ENCODE data around the gene RAB28.

RAB28 gene

GRCh38 chr4:13384055-13384454 lies 100.1 kb downstream of the RAB28 start:
- no peak overlapping the region for H3K4me3 ChIP-seq (replicated peaks in 1 of 2; ENCODE audit: low read depth in 2 of 2, low read length in 2 of 2)
- DNase-seq (ENCODE audit: low read depth in 2 of 2): no peak
- no peak for TF ChIP-seq CTCF (IDR thresholded peaks at IDR 0.05; ENCODE audit: low read depth, low read length)

- DNase-seq (ENCODE audit: low read depth in 2 of 2): no peak
Measured at GRCh38 chr4:13378973-13379759, 105.0 kb downstream of the RAB28 start.

GRCh38 chr4:13371048-13371447 lies 113.1 kb downstream of the RAB28 start:
- no peak for DNase-seq (ENCODE audit: low read depth in 2 of 2)
- H3K4me3 ChIP-seq (replicated peaks in 1 of 2; ENCODE audit: low read depth in 2 of 2, low read length in 2 of 2): no peak overlapping the region
- no peak for TF ChIP-seq CTCF (IDR thresholded peaks at IDR 0.05; ENCODE audit: low read depth, low read length)

More at GRCh38 chr4:13378973-13379759, 105.0 kb downstream of the RAB28 start:
- no peak for TF ChIP-seq CTCF (IDR thresholded peaks at IDR 0.05; ENCODE audit: low read depth, low read length)
- no peak overlapping the region for H3K4me3 ChIP-seq (replicated peaks in 1 of 2; ENCODE audit: low read depth in 2 of 2, low read length in 2 of 2)

- H3K4me3 ChIP-seq (replicated peaks in 1 of 2; ENCODE audit: low read depth in 2 of 2, low read length in 2 of 2): no peak overlapping the region
- DNase-seq (ENCODE audit: low read depth in 2 of 2): peak in 1 of 2 donors; percentile 20
- TF ChIP-seq CTCF (IDR thresholded peaks at IDR 0.05; ENCODE audit: low read depth, low read length): no peak
Measured at GRCh38 chr4:13368217-13368616, 115.9 kb downstream of the RAB28 start.

GRCh38 chr4:13367691-13368090 lies 116.4 kb downstream of the RAB28 start:
- DNase-seq (ENCODE audit: low read depth in 2 of 2): no peak
- TF ChIP-seq CTCF (IDR thresholded peaks at IDR 0.05; ENCODE audit: low read depth, low read length): no peak
- no peak overlapping the region for H3K4me3 ChIP-seq (replicated peaks in 1 of 2; ENCODE audit: low read depth in 2 of 2, low read length in 2 of 2)

- H3K4me3 ChIP-seq (replicated peaks in 1 of 2; ENCODE audit: low read depth in 2 of 2, low read length in 2 of 2): no peak overlapping the region
- DNase-seq (ENCODE audit: low read depth in 2 of 2): no peak
- no peak for TF ChIP-seq CTCF (IDR thresholded peaks at IDR 0.05; ENCODE audit: low read depth, low read length)
Measured at GRCh38 chr4:13367244-13367643, 116.9 kb downstream of the RAB28 start.

- no peak overlapping the region for H3K4me3 ChIP-seq (replicated peaks in 1 of 2; ENCODE audit: low read depth in 2 of 2, low read length in 2 of 2)
- no peak for TF ChIP-seq CTCF (IDR thresholded peaks at IDR 0.05; ENCODE audit: low read depth, low read length)
- DNase-seq (ENCODE audit: low read depth in 2 of 2): no peak
Measured at GRCh38 chr4:13365195-13365594, 118.9 kb downstream of the RAB28 start.

Measured in cardiac fibroblast (primary cell).